HuH-7.5 (cell line): ENCODE results near the gene UBR2.
"Not testable (repeated sequence)": the region's sequence is repeated elsewhere in the genome, so short reads cannot be mapped to it uniquely, and the experiment has no call there.

Experiments
- DNase-seq: peaks from one replicate; pipeline ENCODE4 v3.0.0; 2011; ENCODE audit warnings: low spot score

The UBR2 gene

GRCh38 chr6:42692137-42692911 lies 128.5 kb downstream of the UBR2 start:
- DNase-seq, result no peak

- no peak for DNase-seq
Measured at GRCh38 chr6:42693725-42694323, 130.0 kb downstream of the UBR2 start.

GRCh38 chr6:42694586-42694985 lies 130.8 kb downstream of the UBR2 start:
- DNase-seq, result no peak

GRCh38 chr6:42696526-42697267 lies 132.9 kb downstream of the UBR2 start:
- DNase-seq, result no peak

GRCh38 chr6:42697268-42697655 lies 133.4 kb downstream of the UBR2 start:
- no peak for DNase-seq

- no peak for DNase-seq
Measured at GRCh38 chr6:42698217-42698616, 134.4 kb downstream of the UBR2 start.

GRCh38 chr6:42702200-42702599 lies 138.4 kb downstream of the UBR2 start:
- DNase-seq, result no peak

GRCh38 chr6:42702786-42703185 lies 139.0 kb downstream of the UBR2 start:
- not testable (repeated sequence) for DNase-seq

- DNase-seq, result no peak
Measured at GRCh38 chr6:42704251-42704936, 140.6 kb downstream of the UBR2 start.

GRCh38 chr6:42704937-42705374 lies 141.1 kb downstream of the UBR2 start:
- DNase-seq, result no peak

GRCh38 chr6:42707595-42707994 lies 143.8 kb downstream of the UBR2 start:
- no peak for DNase-seq

GRCh38 chr6:42708096-42708495 lies 144.3 kb downstream of the UBR2 start:
- DNase-seq, result no peak

- no peak for DNase-seq
Measured at GRCh38 chr6:42709871-42710270, 146.0 kb downstream of the UBR2 start.

GRCh38 chr6:42710316-42710715 lies 146.5 kb downstream of the UBR2 start:
- no peak for DNase-seq

GRCh38 chr6:42711930-42712329 lies 148.1 kb downstream of the UBR2 start:
- no peak for DNase-seq

GRCh38 chr6:42714098-42714761 lies 150.4 kb downstream of the UBR2 start:
- no peak for DNase-seq

- no peak for DNase-seq
Measured at GRCh38 chr6:42715871-42716270, 152.0 kb downstream of the UBR2 start.

- no peak for DNase-seq
Measured at GRCh38 chr6:42720739-42721138, 156.9 kb downstream of the UBR2 start.

GRCh38 chr6:42722497-42722896 lies 158.7 kb downstream of the UBR2 start, which contains the start of gene PRPH2:
Gene PRPH2 (minus strand): TSS chr6:42722597. CDS start chr6:42722334, 263 bp downstream.
- no peak for DNase-seq

- DNase-seq, result no peak
Measured at GRCh38 chr6:42724825-42725224, 161.0 kb downstream of the UBR2 start.

GRCh38 chr6:42726026-42726425 lies 162.2 kb downstream of the UBR2 start:
- DNase-seq, result no peak
